CD4-positive, alpha-beta T cell treated with Interleukin-4 for 4 hours (primary cell): ENCODE data around the gene NTRK1.
"Not testable (repeated sequence)": the region's sequence is repeated elsewhere in the genome, so short reads cannot be mapped to it uniquely, and the experiment has no call there.

Experiments
- DNase-seq: peaks from one replicate; pipeline ENCODE4 v3.0.0-alpha.2; 2020

Gene NTRK1

GRCh38 chr1:156921053-156921529, 60.4 kb downstream of the NTRK1 start:
- no peak for DNase-seq

GRCh38 chr1:156922986-156923669, 62.5 kb downstream of the NTRK1 start:
- no peak for DNase-seq

- DNase-seq = no peak
These were observed 63.2 kb downstream of the NTRK1 start for GRCh38 chr1:156923670-156924477.

GRCh38 chr1:156924478-156925153, 64.0 kb downstream of the NTRK1 start:
- DNase-seq = no peak

- DNase-seq = no peak
These were observed 64.7 kb downstream of the NTRK1 start for GRCh38 chr1:156925154-156926010.

- DNase-seq = peak; percentile 11
These were observed 65.5 kb downstream of the NTRK1 start for GRCh38 chr1:156926175-156926574.

- DNase-seq = not testable (repeated sequence)
These were observed 66.0 kb downstream of the NTRK1 start for GRCh38 chr1:156926695-156927094.

- peak; percentile 25 for DNase-seq
These were observed 66.8 kb downstream of the NTRK1 start for GRCh38 chr1:156927215-156928042.

- no peak for DNase-seq
These were observed 67.5 kb downstream of the NTRK1 start for GRCh38 chr1:156928043-156928602.

GRCh38 chr1:156929596-156930238, 69.1 kb downstream of the NTRK1 start:
- no peak for DNase-seq

- DNase-seq = no peak
These were observed 69.8 kb downstream of the NTRK1 start for GRCh38 chr1:156930483-156930882.
